ENCODE measurements around the gene DDX31.

Gene DDX31

DNA sequence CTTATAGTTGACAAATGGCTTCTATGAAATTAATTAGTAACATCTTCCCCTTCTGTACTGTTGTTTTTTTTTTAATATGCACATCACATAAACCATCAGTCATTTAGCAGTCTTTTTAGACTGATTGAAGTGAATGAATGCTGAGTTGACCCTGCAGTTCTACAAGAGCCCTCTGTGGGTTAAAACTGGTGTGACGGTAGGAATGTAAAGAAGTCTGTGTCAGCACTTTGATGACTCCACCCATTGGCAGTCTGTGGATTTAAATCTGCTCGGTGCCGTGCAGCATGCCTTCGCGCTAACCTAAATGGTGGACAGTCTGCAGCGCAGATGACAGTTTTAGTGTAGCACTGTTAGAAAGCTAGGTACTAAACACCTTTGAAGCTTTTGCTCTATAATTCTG is 3.6 kb upstream of the DDX31 start:
- DNase-seq (ENCODE audit: low read depth), result peak; percentile 47

DNA sequence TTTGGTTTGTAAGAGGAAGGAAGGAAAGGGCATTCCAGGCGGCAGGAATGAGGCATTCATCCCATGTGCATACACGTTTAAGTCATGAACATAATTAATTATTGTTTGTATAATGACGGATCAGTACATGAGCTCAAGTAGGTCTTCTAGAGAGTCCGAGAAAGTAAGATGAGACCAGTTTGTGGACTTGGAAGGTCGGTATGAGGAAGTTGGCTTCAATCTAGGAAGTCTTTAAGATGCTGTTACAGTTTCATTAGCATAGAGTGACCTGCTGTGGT is 2.6 kb upstream of the DDX31 start:
- DNase-seq (ENCODE audit: low read depth), result no peak

DNA sequence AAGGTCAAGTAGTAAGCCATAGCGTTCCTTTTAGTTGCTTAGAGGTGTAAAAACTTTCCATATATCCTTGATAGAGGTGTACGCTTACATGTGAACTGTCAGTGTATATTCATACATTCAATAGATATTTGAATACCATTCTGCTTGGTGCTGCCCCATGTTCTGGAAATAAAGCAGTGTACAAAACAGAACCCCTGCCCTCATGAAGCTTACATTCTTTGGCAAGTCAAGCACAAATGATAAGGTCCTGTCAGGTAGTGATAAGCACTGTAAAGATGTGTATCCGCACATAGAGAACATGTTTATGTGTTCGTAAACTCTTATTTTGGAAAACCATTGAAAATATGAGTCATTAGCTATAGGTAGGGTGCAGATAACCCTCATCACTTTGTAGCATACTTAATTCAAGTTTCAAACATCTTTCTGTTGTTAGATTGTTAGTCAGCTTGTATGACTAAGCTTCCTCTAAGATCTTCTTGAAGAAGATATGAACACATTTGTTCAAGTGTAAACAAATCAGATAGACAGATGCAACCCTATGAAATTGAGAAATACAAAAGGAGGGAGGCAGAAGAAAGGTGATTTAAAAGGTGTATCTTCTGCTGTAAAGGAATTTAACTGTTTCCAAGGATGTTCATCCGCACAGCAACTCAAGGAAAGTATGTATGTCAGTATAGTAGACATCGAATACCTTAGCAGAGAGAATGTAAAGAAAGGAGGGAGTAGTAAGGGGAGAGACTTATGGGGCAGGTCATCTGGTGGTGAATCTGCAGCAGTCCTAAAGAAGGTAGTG is 2.0 kb upstream of the DDX31 start:
- no peak for DNase-seq (ENCODE audit: low read depth)

DNA sequence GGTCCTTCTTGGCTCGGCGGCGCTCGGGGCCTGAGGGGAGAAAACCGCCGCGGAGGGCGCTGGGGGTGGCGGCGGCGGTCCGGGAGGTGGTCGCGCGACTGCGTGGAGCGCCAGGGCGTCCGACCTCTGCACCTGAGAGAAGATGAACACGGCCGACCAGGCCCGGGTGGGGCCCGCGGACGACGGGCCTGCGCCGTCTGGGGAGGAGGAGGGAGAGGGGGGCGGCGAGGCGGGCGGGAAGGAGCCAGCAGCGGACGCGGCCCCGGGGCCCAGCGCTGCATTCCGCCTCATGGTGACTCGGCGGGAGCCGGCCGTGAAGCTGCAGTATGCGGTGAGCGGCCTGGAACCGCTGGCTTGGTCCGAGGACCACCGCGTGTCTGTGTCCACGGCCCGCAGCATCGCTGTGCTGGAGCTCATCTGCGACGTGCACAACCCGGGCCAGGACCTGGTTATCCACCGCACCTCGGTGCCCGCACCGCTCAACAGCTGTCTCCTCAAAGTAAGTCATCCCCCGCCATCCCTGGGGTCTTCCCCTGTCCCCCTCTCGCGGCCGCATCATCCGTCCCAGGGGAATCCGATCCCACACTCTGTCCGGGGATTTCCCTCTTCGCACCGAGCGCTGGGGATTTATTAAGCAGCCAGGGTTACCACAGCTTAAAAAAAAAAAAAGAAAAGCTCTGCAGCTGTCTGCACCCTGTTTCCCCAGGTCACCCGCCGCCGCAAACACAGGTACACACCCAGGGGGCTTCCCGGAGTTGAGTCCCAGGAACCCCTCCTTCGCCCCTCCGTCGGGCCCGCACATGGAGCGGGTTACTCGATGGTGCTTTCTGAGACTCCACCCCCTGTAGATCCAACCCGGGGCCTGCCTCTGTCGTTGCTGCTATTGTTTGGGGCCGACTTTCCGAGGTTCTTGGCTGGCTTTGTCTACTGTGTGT is 941 bp upstream of the DDX31 start, which contains the start of gene GTF3C4:
Gene GTF3C4, plus strand, starts transcription at position 8 of the 935 bp plus-strand sequence. Its CDS starts 135 bp downstream, at position 143.
- DNase-seq (ENCODE audit: low read depth), result no peak

DNA sequence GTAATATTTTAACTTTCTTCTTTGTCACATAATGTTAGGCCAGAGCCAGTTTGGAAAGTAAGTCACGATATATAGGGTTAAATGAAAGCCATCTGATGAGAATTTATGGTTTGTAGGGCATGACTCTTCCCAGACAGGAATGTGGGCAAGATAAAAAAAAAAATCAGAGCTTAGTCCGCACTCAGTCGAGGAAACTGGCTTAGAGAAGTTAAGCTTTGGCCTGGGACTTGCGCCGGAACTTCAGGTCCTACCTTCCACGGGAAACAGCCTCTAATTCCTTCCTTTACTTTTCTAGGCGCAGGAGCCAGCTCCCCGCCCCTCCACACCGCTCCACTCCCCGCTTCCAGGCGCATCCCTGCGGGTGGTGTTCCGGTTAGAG is 475 bp downstream of the DDX31 start:
- DNase-seq (ENCODE audit: low read depth), result no peak

DNA sequence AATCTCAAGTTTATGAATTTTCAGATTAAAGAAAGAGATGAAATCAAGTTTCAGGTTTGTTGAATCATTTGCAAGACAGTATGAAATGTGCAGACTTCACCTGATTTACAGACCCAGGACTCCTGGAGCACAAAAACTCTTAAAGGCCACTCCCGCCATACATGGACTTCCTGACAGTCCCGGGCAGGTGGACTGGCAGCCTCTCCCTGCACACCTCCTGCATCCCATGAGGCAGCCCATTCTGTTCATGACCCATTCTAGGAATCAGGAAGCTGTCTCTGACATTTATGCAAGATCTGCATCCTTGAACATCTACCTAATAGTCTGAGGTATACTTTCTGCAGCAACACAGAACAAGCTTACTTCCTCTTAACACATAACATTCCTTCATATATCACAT is 5.9 kb downstream of the DDX31 start:
- DNase-seq (ENCODE audit: low read depth), result no peak

DNA sequence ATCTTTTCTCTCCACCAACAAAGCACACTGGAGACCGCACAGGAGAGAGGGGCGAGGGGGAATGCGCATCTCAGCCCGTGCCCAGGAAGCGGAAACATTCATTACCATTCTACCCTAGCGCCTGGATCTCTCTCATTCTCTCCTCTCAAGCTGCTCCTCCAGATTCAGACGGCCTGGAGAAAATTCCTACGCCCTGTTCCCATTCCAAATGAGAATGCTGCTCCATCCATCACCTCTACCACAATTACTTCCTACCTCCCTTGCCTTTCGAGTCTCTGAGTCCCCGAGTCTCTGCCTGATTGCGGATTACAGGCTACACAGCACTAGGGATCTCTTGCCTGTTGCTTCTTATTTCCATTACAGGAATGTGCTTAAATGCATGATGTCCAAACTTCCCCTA is 6.7 kb downstream of the DDX31 start:
- no peak for DNase-seq (ENCODE audit: low read depth)

DNA sequence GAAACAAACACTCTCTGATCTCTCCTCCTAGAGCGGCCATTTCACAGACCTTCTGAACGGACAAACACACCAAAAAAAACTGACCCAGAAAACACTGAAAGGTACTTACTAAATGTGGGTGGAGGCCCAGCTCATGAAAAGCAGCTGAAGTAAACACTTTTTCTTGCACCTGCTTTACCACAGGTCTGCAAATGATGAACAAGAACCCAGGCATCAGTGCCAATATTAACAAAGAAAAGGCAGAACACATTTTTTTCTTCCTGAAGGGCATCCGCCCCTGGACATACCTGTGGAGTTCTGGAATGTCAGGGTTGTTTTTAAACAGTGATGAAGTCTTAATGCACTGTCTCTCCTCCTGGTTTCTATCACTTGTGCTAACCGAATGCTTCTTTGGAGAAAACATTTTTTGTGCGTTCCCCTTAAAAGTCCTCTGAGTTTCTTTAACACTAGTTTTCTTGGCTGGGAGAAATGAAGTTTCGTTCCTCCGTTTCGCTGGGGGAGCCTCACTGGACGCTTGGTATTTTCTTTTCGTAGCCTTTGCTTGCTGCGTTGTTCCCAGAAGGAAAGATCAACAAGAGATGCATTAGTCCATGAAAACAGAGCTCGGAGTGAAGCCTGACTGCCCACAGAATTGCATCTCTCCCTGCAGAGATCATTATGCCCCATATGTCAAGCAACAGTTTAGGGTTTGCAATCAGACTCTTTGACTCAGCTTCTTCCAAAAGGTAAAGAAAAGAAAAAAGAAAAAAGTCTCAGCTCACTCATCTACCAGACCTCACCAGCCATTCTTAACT is 7.4 kb downstream of the DDX31 start:
- DNase-seq (ENCODE audit: low read depth), result no peak

DNA sequence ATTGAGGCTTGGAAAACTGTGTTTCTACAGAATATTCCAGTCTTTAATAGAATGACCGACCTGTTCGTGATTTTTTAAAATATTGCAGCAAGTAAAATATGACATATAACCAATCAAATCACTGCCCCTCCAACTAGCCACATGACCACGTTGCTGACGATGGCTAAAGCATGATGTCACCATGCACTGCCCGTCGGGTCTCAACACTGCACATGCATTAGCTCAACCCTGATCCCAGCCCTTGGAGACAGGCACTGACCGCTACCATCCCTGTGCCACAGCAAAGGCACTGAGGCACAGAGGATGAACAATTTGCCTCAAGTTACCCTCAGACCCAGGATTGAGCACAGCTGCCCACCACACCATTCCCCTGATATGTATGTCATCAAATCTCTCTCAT is 13.5 kb downstream of the DDX31 start:
- no peak for DNase-seq (ENCODE audit: low read depth)

DNA sequence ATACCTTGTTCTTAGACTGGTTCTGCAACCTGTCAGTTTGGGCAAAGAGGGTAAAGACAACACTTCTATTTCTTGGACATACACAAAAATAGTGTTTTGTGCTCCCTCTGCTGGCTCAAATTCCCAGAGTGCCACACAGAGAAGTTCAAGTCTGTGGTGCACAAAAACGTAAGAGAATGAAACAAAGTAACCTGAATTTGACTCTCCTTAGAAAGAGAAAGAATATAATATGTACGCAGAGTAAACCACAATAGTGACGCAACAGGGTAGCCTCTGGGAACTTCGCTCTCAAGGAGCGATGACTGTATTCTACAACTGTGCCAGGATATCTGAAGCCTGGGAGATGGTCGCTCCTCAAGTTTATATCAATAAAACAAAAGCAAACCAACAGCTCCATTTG is 18.5 kb downstream of the DDX31 start:
- peak; percentile 43 for DNase-seq (ENCODE audit: low read depth)

DNA sequence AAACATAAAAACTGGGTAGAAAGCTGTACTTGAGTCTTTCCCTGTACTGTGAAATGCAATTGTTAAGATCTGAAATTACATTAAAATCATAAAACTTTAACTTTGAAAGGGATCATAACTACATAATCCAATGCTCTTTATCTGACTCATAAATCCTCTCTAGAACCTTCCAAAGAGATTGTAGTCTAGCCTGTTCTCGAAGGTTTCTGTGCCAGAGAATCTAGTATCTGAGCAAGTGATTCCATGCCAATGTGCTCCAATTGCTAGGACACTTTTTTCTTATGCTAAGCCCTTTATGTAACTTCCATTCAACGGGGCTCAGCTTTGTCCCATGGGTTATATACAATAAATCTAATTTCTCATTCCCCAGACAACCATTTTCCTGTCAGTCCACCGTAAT is 21.1 kb downstream of the DDX31 start:
- no peak for DNase-seq (ENCODE audit: low read depth)

DNA sequence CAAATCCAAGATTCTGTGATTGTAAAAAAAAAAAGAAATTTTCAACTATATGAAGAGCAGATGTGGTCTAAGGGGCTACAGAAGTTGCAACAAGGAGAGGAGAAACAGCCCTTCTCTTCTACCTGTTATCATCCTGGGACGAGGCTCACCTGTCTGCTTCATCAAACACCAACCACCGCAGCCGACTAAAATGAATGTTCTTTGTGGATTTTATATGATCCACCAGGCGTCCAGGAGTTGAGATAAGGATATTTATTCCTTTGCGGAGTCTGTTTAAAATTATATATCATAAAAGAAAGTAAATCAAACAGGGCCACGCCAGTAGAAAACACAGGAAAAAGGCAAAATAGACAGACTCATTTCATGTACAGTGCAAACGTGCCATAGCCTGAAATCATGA is 21.5 kb downstream of the DDX31 start:
- no peak for DNase-seq (ENCODE audit: low read depth)

DNA sequence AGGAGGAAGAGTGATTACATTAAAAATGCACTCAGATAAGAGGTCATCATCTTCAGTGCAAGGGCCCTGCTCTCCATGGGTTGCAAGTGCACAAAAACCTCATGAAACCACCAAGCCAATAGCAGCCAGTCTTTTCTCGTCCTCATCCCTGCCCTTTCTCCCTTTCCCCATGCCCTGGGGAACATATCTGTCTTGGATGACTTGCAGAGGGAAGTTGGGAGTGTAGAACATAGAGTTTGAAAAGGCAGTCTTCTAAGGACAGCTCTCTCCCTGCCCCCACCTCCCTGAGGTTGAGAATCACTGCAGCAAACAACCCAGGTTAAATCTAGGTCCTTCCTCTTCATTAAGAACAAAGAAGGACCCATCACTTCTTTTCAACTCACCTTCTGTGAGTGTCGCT is 22.0 kb downstream of the DDX31 start:
- no peak for DNase-seq (ENCODE audit: low read depth)

DNA sequence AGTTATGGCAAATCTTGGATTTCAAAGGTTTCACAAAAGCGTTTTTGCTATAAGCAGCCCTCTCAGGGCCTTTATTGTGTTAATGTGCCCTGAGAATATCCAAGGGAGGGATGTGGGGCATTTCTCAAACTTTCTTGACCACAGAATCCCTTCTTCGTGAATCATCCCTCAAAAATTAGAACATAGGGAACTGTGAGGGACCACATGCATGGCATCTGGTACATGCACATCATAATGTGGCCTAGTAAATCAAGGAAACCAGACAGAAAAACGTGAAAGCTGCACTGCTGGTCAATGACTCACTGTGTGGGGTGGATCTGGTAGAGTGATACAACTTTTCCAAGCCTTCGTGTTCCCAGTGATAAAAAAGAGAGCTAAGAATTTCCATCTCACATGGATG is 22.4 kb downstream of the DDX31 start:
- peak; percentile 68 for DNase-seq (ENCODE audit: low read depth)

DNA sequence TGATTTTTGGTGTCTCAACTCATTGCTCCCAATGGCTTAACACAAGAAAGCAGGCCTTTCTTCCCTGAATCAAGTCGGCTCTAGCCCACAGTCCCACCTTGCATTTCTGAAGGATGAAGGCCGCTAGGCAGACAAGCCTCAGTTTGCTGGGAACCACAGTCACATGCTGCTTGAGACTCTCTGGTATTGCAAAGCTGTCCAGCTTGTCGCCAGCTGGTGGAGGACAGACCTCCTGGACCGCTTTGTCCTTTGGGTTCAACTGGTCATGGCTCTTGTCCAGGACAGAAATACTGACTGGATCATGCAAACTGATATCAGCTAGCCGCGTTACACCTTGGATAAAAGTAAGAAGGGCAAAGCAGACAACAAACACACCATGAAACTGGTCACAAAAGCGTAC is 23.1 kb downstream of the DDX31 start:
- no peak for DNase-seq (ENCODE audit: low read depth)

DNA sequence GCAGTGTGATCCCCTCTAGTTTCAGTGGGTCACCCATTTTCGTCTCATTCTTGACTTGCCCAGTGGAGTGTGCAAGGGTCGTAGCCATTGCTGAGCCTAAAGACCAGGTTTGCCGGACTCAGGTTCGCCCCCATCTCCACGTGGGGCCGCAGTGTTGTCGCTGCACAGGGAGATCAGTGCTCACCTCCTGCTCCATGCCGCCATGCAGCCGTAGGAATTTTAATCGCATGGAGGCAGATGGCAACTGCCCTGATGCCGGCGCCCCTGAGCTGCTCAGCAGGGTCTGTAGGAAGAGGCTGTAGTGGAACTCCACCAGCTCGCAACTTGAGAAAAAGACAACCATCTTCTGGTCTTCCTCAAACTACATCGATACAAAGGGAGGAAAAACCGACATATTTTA is 24.1 kb downstream of the DDX31 start:
- DNase-seq (ENCODE audit: low read depth), result no peak

DNA sequence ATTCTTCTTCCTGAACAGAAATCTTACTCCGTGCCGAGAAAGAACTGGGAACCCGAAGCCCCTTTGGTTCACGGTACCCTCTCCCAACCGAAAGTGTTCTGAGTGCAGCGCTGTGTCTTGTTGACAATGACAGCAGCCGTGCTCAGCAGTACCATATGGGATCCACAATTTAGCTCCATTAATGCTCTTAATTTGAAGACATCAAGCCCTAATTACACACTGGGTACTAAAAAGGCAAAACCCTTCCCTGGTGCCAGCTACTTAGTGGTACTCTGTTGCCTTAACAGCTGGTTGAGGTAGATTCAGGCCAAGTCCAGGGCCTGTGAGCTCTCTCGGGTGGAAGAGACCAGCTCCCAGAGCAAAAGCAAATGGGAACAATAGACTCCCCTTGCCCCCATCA is 24.5 kb downstream of the DDX31 start:
- no peak for DNase-seq (ENCODE audit: low read depth)

DNA sequence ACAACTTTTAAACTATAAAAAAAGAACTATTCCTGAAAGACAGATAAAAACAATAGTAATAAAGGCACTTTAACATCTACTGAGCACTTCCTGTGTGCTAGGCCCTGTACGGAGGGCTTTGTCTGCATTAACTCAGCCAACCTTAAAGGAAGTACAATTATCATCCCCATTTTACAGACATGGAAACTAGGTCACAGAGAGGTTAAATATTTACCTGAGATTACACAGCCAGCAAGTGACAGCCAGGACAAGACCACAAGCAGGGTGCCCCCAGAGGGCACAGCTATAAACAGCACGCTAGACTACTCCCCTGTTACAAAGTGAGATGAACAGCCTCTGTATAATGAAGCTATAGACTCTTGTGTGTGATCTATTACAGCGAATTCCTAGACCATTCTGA is 25.5 kb downstream of the DDX31 start:
- DNase-seq (ENCODE audit: low read depth), result no peak

DNA sequence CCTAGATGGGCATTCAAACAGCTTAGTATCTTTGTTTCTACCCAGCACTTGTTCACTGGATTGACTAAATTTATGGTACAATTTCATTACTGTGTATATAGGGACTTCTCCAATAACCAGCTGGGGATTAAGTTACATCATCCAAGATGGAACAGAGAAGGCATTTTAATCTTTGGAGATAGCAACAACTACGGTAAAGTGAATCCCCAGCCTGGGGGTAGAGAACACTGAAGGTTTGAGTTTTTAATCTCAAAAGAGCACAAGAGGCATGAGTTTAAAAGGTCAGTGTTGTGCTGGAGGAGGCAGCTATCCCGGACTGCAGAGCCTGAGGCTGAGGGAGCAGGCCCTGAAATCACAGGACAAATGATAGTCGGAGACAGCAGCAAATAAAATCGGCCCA is 28.6 kb downstream of the DDX31 start:
- DNase-seq (ENCODE audit: low read depth), result no peak

DNA sequence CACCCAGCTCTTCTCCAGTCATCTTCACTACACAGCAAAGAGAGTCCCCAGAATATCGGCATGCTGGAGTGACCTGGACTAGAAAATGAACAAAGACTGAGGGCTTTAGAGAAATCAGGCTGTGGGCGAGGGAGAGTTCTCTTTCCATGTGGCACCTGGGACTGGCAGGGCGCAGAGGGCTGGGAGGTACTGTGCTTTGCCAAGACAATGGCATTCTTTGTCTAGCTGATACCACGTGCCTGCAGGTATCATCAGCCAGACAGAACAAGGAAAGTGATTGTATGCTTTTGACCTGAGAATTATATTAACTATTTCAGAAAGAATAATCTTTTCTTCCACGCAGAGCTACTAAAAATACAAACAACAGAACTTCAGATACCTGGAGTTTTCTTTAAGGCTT is 30.5 kb downstream of the DDX31 start:
- DNase-seq (ENCODE audit: low read depth), result no peak

DNA sequence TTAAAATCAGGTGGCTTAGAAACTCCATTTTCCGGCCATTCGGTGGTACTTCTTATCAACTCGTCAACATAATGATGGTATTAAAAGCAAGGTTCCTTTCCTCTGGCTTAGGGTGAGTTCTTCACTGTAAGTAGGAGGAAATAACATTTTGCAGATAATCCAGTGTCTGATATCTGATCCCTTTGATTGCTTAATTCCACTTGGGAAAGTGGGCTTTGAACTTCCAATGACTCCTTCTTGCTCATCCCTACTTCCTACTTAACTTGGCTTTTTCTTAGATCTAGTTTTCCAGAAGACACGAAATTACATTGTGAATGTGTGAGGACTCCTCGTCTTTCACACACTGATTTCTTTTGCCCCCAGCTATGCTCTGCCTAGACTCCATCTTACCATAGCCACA is 31.5 kb downstream of the DDX31 start:
- DNase-seq (ENCODE audit: low read depth), result no peak

DNA sequence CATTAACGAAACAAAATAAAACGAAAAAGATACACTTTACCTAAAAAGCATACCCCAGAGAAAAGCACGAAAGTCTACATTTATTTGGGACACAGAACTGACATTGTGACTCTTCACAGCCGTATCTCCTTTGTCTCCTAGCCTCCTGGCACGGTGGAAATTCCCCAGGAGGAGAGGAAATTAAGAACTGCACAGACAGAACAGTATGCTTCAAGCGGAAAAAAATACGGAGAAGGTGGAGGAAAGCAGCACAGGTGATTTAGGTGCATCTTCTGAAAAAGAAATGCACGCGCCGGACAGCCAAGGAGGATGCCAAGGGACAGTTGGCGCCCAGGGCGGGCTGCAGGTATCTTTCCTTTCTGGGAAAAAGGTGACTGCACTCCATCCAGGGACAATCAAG is 32.0 kb downstream of the DDX31 start:
- no peak for DNase-seq (ENCODE audit: low read depth)

DNA sequence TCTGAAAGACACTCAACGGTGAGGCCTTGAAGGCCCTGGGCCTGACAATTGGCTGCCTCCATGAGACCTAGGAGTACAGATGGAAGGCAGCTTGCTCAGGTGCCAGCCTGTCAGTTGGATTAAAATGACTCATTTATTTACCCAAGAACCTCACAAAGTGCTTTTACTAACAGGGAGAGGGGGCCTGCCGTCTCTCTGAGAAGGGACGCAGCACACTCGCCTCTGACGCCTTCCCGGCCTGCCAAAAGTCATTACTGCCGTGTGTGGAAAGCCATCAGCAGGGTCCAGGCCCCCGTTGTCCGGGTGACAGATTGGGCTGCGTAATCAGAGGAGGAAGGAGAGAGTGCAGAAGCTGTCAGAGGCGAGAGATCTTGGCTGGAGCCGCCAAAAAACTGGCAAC is 32.4 kb downstream of the DDX31 start:
- no peak for DNase-seq (ENCODE audit: low read depth)
